ENCODE data around the gene ZFC3H1. TPM values are rescaled to one million over a fixed set of nuclear protein-coding genes. Genes with fewer than 3 reads are reported as not detected.
A peak's percentile ranks its signal among the peaks of the same experiment; 100 is the strongest.
"Not testable (repeated sequence)": the region's sequence is repeated elsewhere in the genome, so short reads cannot be mapped to it uniquely, and the experiment has no call there.

Gene ZFC3H1
- total RNA-seq, 2 donors from 2014 or later: 40.5 to 46.0 TPM

GRCh38 chr12:71581206-71581605 is 82.4 kb downstream of the ZFC3H1 start:
- peak overlapping the region; percentile 66 for H3K9ac ChIP-seq (ENCODE audit: extremely low read depth, low read length, poor library complexity, severe bottlenecking)
- Mint-ChIP-seq H3K36me3 (ENCODE audit: low read depth) (peaks cover 56% of the 10 kb centered on the region), H3K4me1 (peaks cover 27% of the 10 kb centered on the region), H3K4me3 (no peak overlapping the region), H3K27me3 (ENCODE audit: insufficient read depth) (no peaks in the 10 kb centered on the region), H3K9me3 (no peaks in the 10 kb centered on the region), H3K27ac (peak overlapping the region; percentile 83)
- TF ChIP-seq, protein P1, sequence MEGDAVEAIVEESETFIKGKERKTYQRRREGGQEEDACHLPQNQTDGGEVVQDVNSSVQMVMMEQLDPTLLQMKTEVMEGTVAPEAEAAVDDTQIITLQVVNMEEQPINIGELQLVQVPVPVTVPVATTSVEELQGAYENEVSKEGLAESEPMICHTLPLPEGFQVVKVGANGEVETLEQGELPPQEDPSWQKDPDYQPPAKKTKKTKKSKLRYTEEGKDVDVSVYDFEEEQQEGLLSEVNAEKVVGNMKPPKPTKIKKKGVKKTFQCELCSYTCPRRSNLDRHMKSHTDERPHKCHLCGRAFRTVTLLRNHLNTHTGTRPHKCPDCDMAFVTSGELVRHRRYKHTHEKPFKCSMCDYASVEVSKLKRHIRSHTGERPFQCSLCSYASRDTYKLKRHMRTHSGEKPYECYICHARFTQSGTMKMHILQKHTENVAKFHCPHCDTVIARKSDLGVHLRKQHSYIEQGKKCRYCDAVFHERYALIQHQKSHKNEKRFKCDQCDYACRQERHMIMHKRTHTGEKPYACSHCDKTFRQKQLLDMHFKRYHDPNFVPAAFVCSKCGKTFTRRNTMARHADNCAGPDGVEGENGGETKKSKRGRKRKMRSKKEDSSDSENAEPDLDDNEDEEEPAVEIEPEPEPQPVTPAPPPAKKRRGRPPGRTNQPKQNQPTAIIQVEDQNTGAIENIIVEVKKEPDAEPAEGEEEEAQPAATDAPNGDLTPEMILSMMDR (conservative IDR thresholded peaks at IDR 0.05): no peak
- WGBS, 2 experiments (ENCODE audit: insufficient coverage in 1 of 2, insufficient read length in 1 of 2): 54 to 100% methylated on average over 1 to 2 of the region's 3 CpGs
- H3K27ac ChIP-seq (ENCODE audit: low read depth, low read length): no peak overlapping the region
- peak overlapping the region; percentile 22 for H3K4me3 ChIP-seq (ENCODE audit: low read length)
- DNase-seq: peak; percentile 62
- peaks cover 87% of the 10 kb centered on the region for H3K36me3 ChIP-seq (ENCODE audit: control insufficient read depth, insufficient read depth, low read length)
- peaks cover 18% of the 10 kb centered on the region for H3K9me3 ChIP-seq (ENCODE audit: control insufficient read depth, low read length)
- peaks cover 8% of the 10 kb centered on the region for H3K4me1 ChIP-seq (ENCODE audit: control insufficient read depth, insufficient read depth, low read length)
- H3K27me3 ChIP-seq (ENCODE audit: control insufficient read depth, insufficient read depth, low read length, poor library complexity, severe bottlenecking): no peaks in the 10 kb centered on the region

DNA sequence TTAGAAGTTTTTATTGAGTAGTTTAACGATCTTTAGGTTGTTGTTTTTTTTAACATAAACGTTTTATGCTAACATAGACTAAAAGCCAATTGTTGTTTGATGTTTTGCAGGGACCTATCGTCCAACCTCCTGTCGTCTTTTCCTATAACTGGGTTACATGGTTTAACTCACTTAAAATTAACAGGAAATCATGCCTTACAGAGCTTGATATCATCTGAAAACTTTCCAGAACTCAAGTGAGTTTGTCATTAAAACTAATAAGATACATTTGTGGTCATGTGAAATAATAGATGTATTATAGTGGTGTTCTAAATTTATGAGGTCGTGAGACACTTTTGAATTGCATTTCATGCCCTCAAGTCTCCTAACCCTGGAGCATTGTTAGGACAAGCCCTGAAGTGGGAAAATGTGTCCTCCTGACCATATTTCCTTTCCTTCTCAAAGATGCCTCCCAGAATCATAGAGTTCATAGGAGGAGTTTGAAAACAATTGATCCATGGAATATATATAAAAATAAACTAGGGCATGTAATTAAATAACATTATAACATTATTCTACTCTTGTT is 84.9 kb downstream of the ZFC3H1 start:
- no peak overlapping the region for H3K27ac Mint-ChIP-seq
- no peak overlapping the region for H3K4me3 Mint-ChIP-seq
- H3K27me3 Mint-ChIP-seq (ENCODE audit: insufficient read depth): no peaks in the 10 kb centered on the region

GRCh38 chr12:71576496-71576895 is 87.2 kb downstream of the ZFC3H1 start:
- no peaks in the 10 kb centered on the region for H3K27me3 Mint-ChIP-seq (ENCODE audit: insufficient read depth)
- no peaks in the 10 kb centered on the region for H3K9me3 Mint-ChIP-seq
- Histone ChIP-seq H3K9ac (ENCODE audit: extremely low read depth, low read length, poor library complexity, severe bottlenecking) (no peak overlapping the region), H3K36me3 (ENCODE audit: control insufficient read depth, insufficient read depth, low read length) (peaks cover 80% of the 10 kb centered on the region), H3K27ac (ENCODE audit: low read depth, low read length) (no peak overlapping the region), H3K4me3 (ENCODE audit: low read length) (no peak overlapping the region), H3K4me1 (ENCODE audit: control insufficient read depth, insufficient read depth, low read length) (peaks cover 8% of the 10 kb centered on the region), H3K27me3 (ENCODE audit: control insufficient read depth, insufficient read depth, low read length, poor library complexity, severe bottlenecking) (no peaks in the 10 kb centered on the region), H3K9me3 (ENCODE audit: control insufficient read depth, low read length) (no peaks in the 10 kb centered on the region)
- TF ChIP-seq, protein P1 (conservative IDR thresholded peaks at IDR 0.05): no peak
- H3K4me1 Mint-ChIP-seq: peaks cover 17% of the 10 kb centered on the region
- H3K27ac Mint-ChIP-seq: no peak overlapping the region
- 93% methylated on average over 3 of the region's 3 CpGs; no CpG with 5 or more reads in 1 of the 2 experiments for WGBS, 2 experiments (ENCODE audit: insufficient coverage in 1 of 2, insufficient read length in 1 of 2)
- DNase-seq: no peak
- no peak overlapping the region for H3K4me3 Mint-ChIP-seq
- peaks cover 45% of the 10 kb centered on the region for H3K36me3 Mint-ChIP-seq (ENCODE audit: low read depth)

More for the DNA sequence above, 84.9 kb downstream of the ZFC3H1 start:
- no peak overlapping the region for H3K4me3 ChIP-seq (ENCODE audit: low read length)
- Mint-ChIP-seq H3K4me1 (peaks cover 27% of the 10 kb centered on the region), H3K9me3 (no peaks in the 10 kb centered on the region), H3K36me3 (ENCODE audit: low read depth) (peaks cover 48% of the 10 kb centered on the region)
- H3K27me3 ChIP-seq (ENCODE audit: control insufficient read depth, insufficient read depth, low read length, poor library complexity, severe bottlenecking): no peaks in the 10 kb centered on the region
- TF ChIP-seq, protein P1 (conservative IDR thresholded peaks at IDR 0.05): no peak
- no peak for DNase-seq
- H3K36me3 ChIP-seq (ENCODE audit: control insufficient read depth, insufficient read depth, low read length): peaks cover 80% of the 10 kb centered on the region
- no peaks in the 10 kb centered on the region for H3K9me3 ChIP-seq (ENCODE audit: control insufficient read depth, low read length)
- H3K4me1 ChIP-seq (ENCODE audit: control insufficient read depth, insufficient read depth, low read length): peaks cover 8% of the 10 kb centered on the region
- no peak overlapping the region for H3K9ac ChIP-seq (ENCODE audit: extremely low read depth, low read length, poor library complexity, severe bottlenecking)
- H3K27ac ChIP-seq (ENCODE audit: low read depth, low read length): no peak overlapping the region
- 95 to 100% methylated on average over 2 to 5 of the region's 5 CpGs for WGBS, 2 experiments (ENCODE audit: insufficient coverage in 1 of 2, insufficient read length in 1 of 2)

- not testable (repeated sequence) for DNase-seq; H3K27ac ChIP-seq (ENCODE audit: low read depth, low read length); H3K9me3 ChIP-seq (ENCODE audit: control insufficient read depth, low read length); H3K9me3 Mint-ChIP-seq; H3K27me3 Mint-ChIP-seq (ENCODE audit: insufficient read depth); H3K9ac ChIP-seq (ENCODE audit: extremely low read depth, low read length, poor library complexity, severe bottlenecking); H3K4me3 Mint-ChIP-seq; H3K27ac Mint-ChIP-seq; H3K4me3 ChIP-seq (ENCODE audit: low read length); H3K27me3 ChIP-seq (ENCODE audit: control insufficient read depth, insufficient read depth, low read length, poor library complexity, severe bottlenecking); H3K4me1 ChIP-seq (ENCODE audit: control insufficient read depth, insufficient read depth, low read length)
- H3K36me3 Mint-ChIP-seq (ENCODE audit: low read depth): peaks cover 52% of the 10 kb centered on the region
- WGBS, 2 experiments (ENCODE audit: insufficient coverage in 1 of 2, insufficient read length in 1 of 2): 92 to 98% methylated on average over 2 to 6 of the region's 6 CpGs
- H3K36me3 ChIP-seq (ENCODE audit: control insufficient read depth, insufficient read depth, low read length): peaks cover 88% of the 10 kb centered on the region
- H3K4me1 Mint-ChIP-seq: peaks cover 18% of the 10 kb centered on the region
Measured at GRCh38 chr12:71569885-71570284, 93.8 kb downstream of the ZFC3H1 start.

Measured in endodermal cell (in vitro differentiated cells).